GM18868 (cell line): ENCODE data around the gene CAMK1.

Source experiments
- ATAC-seq: cut with Tn5 transposase; IDR thresholded peaks from one replicate; pipeline ENCODE4 v1.9.1; 2021; ENCODE audit warnings: mild to moderate bottlenecking, moderate library complexity; ENCODE audit not compliant: unreplicated experiment

The CAMK1 gene

GRCh38 chr3:9743548-9743947 is 26.2 kb downstream of the CAMK1 start:
- ATAC-seq, result no peak

- ATAC-seq, result no peak
Observed at GRCh38 chr3:9742560-9742959, 27.2 kb downstream of the CAMK1 start.

- ATAC-seq, result no peak
Observed at GRCh38 chr3:9739181-9739580, 30.6 kb downstream of the CAMK1 start.

- ATAC-seq, result no peak
Observed at GRCh38 chr3:9736831-9737230, 32.9 kb downstream of the CAMK1 start.

- no peak for ATAC-seq
Observed at GRCh38 chr3:9732740-9733115, 37.0 kb downstream of the CAMK1 start.

- peak; percentile 1 for ATAC-seq
Observed at GRCh38 chr3:9732080-9732739, 37.5 kb downstream of the CAMK1 start.

GRCh38 chr3:9731206-9732079 is 38.3 kb downstream of the CAMK1 start, which contains the start of gene BRPF1:
TSS of gene BRPF1 (plus strand) at chr3:9731735. CDS start at chr3:9734141, 2,406 bp downstream.
- peak; percentile 95 for ATAC-seq

- ATAC-seq, result peak; percentile 36
Observed at GRCh38 chr3:9730657-9731205, 39.0 kb downstream of the CAMK1 start.

- ATAC-seq, result no peak
Observed at GRCh38 chr3:9729419-9729818, 40.3 kb downstream of the CAMK1 start.

GRCh38 chr3:9727743-9728142 is 42.0 kb downstream of the CAMK1 start:
- no peak for ATAC-seq

GRCh38 chr3:9727041-9727595 is 42.6 kb downstream of the CAMK1 start:
- ATAC-seq, result no peak

- ATAC-seq, result no peak
Observed at GRCh38 chr3:9725775-9726515, 43.8 kb downstream of the CAMK1 start.

- no peak for ATAC-seq
Observed at GRCh38 chr3:9721700-9722060, 48.1 kb downstream of the CAMK1 start.

- no peak for ATAC-seq
Observed at GRCh38 chr3:9721015-9721699, 48.6 kb downstream of the CAMK1 start.

GRCh38 chr3:9718118-9718517 is 51.6 kb downstream of the CAMK1 start:
- no peak for ATAC-seq

GRCh38 chr3:9717563-9717962 is 52.2 kb downstream of the CAMK1 start:
- ATAC-seq, result no peak

GRCh38 chr3:9716801-9717555 is 52.8 kb downstream of the CAMK1 start:
- no peak for ATAC-seq

GRCh38 chr3:9715764-9716437 is 53.8 kb downstream of the CAMK1 start:
- ATAC-seq, result no peak

- no peak for ATAC-seq
Observed at GRCh38 chr3:9715136-9715535, 54.6 kb downstream of the CAMK1 start.
